NCI-H2196 (cell line): Measurements from ENCODE around the gene EHD2.
A peak's percentile ranks its signal among the peaks of the same experiment; 100 is the strongest.
"Not testable (repeated sequence)": the region's sequence is repeated elsewhere in the genome, so short reads cannot be mapped to it uniquely, and the experiment has no call there.

Experiments
- DNase-seq: peaks from one replicate; lab custom pipeline; 2025; ENCODE audit not compliant: unreplicated experiment; lab: John Stamatoyannopoulos, UW

EHD2 gene

GRCh38 chr19:47711652-47712242 is 1.5 kb upstream of the EHD2 start:
- DNase-seq, result no peak

- no peak for DNase-seq
Observed at GRCh38 chr19:47714339-47714738, 1.1 kb downstream of the EHD2 start.

GRCh38 chr19:47714855-47715254 is 1.6 kb downstream of the EHD2 start:
- DNase-seq, result not testable (repeated sequence)

- no peak for DNase-seq
Observed at GRCh38 chr19:47716270-47716937, 3.2 kb downstream of the EHD2 start.

GRCh38 chr19:47718415-47719046 is 5.3 kb downstream of the EHD2 start:
- not testable (repeated sequence) for DNase-seq

GRCh38 chr19:47719047-47719859 is 6.0 kb downstream of the EHD2 start:
- no peak for DNase-seq

- no peak for DNase-seq
Observed at GRCh38 chr19:47720669-47721422, 7.6 kb downstream of the EHD2 start.

GRCh38 chr19:47723581-47723940 is 10.3 kb downstream of the EHD2 start:
- peak; percentile 57 for DNase-seq

- no peak for DNase-seq
Observed at GRCh38 chr19:47725759-47726401, 12.7 kb downstream of the EHD2 start.

- DNase-seq, result no peak
Observed at GRCh38 chr19:47726467-47726866, 13.2 kb downstream of the EHD2 start.

GRCh38 chr19:47728295-47728694 is 15.1 kb downstream of the EHD2 start:
- DNase-seq, result not testable (repeated sequence)

- no peak for DNase-seq
Observed at GRCh38 chr19:47729468-47729798, 16.2 kb downstream of the EHD2 start.

- peak; percentile 15 for DNase-seq
Observed at GRCh38 chr19:47729799-47730520, 16.7 kb downstream of the EHD2 start.

- no peak for DNase-seq
Observed at GRCh38 chr19:47730521-47730889, 17.3 kb downstream of the EHD2 start.

GRCh38 chr19:47730910-47731309 is 17.7 kb downstream of the EHD2 start:
- no peak for DNase-seq

- DNase-seq, result no peak
Observed at GRCh38 chr19:47735131-47735530, 21.9 kb downstream of the EHD2 start.

- DNase-seq, result no peak
Observed at GRCh38 chr19:47740866-47741519, 27.8 kb downstream of the EHD2 start.

- no peak for DNase-seq
Observed at GRCh38 chr19:47741544-47742140, 28.4 kb downstream of the EHD2 start.

- DNase-seq, result no peak
Observed at GRCh38 chr19:47742634-47743033, 29.4 kb downstream of the EHD2 start.
